Hematopoietic multipotent progenitor cell treated with erythropoietin and hydrocortisone succinate and interleukin-3 and kit ligand, for 4 days (in vitro differentiated cells): ENCODE data around the gene PIN1.
A peak's percentile ranks its signal among the peaks of the same experiment; 100 is the strongest.
"Not testable (repeated sequence)": the region's sequence is repeated elsewhere in the genome, so short reads cannot be mapped to it uniquely, and the experiment has no call there.

ENCODE experiments used
- DNase-seq: peaks from one replicate; pipeline ENCODE4 v3.0.0-alpha.2; 2015

The PIN1 gene

DNA sequence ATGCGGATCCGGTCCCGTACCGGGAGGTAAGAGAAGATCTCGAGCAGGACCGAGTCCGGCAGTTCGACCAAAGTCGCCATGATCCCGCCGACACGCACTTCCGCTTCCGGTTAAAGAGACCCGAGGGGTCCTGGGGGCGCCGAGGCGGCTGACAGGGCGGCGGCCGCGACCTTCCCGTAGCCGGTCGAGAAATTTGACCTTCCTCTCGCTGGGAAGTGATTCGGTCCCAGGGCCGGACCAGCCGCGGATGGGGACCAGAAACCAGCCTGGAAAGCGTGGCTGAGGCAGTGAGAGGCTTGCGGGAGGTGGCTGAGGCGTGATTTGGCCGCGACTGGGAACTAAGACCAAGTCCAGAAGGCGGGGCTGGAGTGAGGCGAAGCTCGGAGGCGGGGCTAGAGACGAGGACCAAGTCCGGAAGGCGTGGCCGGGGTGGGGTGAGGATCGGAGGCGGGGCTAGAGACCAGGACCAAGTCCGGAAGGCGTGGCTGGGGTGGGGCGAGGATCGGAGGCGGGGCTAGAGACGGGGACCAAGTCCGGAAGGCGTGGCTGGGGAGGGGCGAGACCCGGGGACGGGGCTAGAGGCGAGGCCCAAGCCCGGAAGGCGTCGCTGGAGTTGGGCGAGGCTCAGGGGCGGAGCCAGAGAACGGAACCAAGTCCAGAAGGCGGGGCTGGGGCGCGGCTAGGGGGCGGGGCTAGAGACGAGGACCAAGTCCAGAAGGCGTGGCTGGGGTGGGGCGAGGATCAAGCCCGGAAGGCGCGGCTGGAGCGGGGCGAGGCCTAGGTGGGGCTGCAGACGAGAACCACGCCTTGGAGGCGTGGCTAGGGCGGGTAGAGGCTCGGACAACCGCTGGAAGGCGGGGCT, 16.2 kb upstream of the PIN1 start, which contains the start of gene FBXL12:
Gene FBXL12 (minus strand): TSS at position 346 of the 862 bp plus-strand sequence. CDS start 266 bp downstream, at position 80.
- peak; percentile 100 for DNase-seq

DNA sequence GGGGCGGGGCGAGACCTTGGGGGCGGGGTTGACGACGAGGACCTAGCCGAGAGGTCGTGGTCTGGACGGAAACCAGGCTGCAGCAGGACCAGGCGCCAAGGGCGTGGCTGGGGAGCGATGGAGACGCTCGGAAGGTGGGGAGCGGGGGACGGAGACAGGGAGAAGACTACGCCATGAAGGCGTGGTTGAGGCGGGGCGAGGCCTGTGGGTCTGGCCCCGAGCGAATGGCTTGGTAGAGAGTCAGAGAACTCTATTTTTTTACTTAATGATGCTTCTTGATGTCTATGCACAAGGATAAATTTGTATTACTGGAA, 15.6 kb upstream of the PIN1 start:
- DNase-seq = no peak

DNA sequence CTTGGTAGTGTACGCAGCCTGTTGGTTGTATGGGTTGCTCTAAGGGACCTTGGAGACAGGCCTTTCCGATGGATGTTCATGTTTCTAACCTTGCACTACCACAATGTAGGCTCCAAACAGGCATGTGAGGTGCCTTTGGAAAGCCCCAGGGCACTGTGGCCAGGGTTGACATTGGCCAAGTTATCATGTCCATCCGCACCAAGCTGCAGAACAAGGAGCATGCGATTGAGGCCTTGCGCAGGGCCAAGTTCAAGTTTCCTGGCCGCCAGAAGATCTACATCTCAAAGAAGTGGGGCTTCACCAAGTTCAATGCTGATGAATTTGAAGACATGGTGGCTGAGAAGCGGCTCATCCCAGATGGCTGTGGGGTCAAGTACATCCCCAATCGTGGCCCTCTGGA, 15.1 kb upstream of the PIN1 start:
- DNase-seq = not testable (repeated sequence)

DNA sequence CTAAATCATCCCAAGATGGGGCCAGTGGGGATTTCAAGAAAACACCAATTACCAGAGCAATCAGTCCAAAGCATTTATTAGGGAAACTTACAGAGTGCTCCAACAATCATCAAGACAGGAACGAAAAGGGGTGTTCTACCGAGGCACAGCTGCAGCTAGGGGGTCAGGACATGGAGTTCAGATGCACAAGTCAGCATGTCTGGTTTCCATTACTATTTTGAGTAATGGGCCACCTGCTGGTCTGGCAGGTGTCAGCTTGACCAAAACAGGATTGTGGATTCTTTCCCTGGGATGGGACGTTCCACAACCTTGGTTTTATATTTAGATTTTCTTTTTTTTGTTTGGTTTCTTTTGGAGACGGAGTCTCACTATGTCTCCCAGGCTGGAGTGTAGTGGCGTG, 11.3 kb upstream of the PIN1 start:
- DNase-seq = no peak

DNA sequence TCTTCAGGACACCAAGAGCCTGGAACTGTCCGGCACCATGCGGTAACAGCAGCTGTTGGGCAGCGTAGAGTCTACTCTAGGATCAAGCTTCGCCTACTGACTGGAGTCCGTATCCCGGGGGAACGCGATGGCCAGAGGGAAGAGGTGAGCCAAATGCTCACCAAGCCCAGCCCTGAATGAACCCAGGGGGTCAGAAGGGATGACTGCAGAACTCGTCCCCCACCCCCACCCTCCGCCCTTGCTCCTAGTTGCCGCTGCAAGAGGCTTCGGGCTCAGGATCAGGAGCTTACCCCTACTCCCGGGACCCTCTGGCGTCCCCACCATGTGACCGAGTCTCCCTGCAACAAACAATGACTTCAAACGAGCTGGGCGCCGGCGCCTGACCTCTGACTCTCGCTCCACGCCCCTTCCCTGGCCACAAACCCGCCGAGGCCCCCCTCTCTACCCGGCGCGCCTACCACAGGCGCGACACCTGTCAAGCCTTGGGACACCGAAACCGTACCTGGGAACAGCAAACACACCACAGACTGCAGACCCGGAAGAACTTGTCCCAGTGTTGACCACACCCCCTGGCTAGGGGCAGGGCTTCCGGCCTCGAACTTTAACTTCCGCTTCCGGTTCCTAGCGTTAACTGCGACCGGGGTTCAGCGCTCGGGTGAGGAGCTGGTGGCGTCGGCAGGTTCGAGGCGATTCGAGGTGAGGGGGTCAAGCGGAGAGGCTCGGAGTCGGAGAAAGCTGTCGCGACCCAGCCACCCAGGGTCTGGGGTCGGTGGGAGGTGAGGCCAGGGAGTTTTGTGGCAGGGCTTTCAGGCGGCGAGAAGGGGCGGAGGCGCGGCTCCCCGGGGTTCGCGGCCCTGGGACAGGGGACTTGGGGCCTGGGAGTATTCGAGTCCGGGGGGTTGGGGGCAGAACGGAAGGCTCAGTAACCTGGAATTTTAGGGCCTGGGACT, 7.6 kb upstream of the PIN1 start, which contains the start of gene UBL5:
Gene UBL5 (plus strand): TSS at position 630 of the 950 bp plus-strand sequence. CDS start 420 bp downstream, outside the sequence.
- peak; percentile 97 for DNase-seq

DNA sequence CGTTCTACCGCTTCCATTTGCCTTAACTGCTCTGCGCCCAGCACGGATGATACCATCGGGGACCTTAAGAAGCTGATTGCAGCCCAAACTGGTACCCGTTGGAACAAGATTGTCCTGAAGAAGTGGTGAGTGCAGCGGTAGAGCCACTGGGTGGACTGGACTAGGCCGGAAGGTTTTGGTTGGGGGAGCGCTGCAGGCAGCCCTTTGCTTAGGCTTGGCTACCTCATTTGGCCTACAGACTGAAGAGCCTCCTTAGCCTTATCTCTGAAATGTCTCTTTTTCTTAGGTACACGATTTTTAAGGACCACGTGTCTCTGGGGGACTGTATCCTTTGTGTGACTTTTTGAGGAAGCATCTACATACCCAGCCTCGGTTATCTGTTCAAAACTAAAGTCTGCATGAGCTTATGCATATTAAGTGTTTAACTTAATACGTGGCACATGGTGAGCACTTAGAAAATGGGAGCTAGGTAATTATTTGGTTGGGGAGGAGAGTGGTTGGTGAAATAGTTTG, 6.5 kb upstream of the PIN1 start:
- peak; percentile 34 for DNase-seq

DNA sequence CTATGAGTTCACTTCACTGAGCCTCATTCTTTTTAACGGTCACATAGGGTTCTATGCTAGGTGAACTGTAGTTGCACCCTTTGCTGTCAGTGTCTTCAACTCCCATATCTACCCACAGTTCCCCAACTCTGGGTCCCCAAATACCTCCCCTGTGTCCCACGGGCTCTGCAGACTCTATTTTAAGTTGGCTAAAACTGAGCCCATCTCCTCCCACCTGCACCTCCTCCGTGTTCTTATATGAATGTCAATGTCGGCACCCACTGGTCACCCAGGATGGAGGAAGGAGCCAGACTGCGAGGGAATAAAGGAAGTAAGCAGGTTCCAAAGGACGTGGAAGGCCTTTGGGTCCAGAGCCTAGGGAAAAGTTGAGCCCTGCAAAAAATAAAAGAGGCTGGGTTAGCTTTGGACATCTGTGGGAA, 802 bp upstream of the PIN1 start:
- no peak for DNase-seq

DNA sequence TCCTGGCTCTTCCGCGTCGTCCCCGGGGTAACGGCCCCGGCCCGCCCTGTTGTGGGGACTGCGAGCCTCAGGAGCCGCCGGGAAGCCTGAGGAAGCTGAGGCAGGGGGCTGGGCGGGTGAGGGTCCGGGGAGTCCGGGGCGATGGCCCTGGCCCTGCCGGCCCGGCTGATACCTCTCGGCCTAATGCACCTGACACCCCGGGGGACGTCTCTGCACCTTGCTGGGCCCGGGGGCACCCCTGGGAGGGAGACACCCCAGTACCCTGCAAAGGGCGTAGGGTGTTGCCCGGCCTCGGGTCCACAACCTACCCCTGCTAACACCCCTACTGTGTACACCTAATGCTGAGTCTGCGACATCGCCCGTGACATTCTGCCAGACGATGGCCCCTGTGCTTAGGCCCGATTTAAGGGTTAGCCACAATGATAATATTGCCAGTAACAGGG, 410 bp downstream of the PIN1 start:
- DNase-seq = no peak

DNA sequence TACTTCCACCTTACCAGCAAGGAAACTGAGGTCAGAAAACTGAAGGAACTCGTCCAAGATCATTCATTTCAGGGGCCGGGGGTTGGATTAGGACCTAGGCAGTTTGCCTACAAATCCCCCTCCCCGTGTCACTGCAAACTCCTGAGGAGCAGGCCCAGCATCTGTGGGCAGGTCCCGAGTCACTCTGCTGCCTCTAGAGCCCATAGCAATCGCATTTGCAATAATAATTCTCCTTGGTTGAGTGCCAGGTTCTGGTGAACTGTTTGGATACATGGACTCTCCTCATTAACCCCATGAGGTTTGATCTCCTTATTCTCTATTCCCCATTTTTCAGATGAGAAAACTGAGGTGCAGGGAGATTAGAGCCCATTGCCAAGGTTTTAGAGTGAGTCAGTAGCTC, 903 bp downstream of the PIN1 start:
- DNase-seq = peak; percentile 71

DNA sequence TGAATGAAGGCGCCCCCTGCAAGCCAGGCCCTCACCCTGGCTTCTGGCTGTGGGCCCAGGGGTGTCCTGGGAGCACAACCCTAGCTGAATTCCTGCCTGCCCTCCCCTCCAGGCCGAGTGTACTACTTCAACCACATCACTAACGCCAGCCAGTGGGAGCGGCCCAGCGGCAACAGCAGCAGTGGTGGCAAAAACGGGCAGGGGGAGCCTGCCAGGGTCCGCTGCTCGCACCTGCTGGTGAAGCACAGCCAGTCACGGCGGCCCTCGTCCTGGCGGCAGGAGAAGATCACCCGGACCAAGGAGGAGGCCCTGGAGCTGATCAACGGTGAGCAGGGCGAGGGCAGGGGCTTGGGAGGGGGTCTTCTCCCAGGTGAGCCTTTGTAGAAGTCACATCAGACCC, 3.2 kb downstream of the PIN1 start:
- DNase-seq = no peak

DNA sequence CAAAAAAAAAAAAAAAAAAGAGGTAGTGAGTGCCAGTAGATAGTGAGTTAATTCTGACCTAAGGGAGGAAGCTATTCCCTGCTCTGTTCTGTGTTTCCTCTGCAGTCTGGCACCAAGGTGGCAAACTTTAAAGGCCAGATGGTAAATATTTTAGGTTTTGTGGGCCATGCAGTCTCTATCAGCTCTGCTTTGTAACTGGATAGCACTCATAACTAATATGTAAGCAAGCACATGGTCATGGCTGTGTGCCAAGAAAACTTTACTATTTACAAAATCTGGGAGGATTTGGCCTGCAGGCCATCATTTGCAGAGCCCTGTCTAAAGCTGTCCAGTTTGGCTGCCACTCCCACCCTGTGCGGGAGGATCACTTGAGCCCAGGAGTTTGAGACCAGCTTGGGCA, 4.3 kb downstream of the PIN1 start:
- DNase-seq = no peak

DNA sequence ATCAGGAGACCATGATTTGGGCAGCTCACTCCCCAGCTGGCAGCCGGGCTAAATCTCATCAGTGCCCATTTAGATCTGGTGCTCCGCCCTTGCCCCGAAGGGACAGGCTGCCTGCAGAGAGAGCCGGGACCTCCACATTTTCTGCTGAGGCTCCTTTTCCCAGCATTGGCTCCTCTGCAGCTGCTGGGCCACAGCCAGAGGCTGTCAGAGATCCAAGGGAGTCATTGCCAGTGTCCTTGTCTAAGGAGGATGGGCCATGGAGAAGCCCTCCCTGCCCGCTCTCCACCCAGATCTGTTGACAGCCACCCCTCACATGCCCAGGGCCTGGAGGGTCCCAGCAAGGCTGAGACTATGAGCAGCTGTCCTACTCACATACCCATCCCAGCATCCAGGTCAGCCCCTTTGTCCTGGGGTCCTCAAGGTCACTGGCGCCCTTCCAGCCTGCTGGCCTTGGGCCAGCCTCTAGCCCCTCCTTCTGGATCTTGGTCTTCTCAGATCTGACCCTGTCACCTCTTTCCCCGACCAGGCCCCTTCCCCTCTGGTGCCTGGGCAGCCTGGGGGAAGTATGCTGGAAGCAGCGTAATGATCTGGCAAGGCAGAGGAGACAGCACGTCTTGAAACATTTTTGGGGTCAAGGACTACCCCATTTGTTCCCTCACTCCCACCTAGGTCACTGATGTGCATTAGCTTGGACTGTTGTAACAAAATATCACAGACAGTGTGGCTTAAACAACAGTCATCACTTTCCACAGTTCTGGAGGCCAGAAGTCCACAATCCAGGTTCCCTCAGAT, 7.9 kb downstream of the PIN1 start:
- no peak for DNase-seq

DNA sequence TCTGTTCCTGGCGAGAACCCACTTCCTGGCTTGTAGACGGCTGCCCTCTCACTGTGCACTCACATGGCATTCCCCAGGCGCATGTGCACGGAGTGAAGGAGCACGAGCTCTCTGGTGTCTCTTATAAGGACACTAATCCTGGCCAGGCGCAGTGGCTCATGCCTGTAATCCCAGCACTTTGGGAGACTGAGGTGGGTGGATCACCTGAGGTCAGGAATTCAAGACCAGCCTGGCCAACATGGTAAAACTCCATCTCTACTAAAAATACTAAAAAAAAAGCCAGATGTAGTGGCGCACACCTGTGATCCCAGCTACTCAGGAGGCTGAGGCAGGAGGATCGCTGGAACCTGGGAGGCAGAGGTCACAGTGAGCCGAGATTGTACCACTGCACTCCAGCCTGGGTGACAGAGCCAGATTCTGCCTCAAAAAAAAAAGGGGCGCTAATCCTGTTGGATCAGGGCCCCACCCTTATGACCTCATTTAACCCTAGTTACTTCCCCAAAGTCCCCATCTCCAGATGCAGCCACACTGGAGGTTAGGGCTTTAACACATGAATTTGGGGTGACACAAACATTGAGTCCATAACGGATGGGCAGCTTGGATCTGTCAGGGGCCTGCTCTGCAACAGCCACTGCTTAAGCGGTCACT, 8.6 kb downstream of the PIN1 start:
- not testable (repeated sequence) for DNase-seq

DNA sequence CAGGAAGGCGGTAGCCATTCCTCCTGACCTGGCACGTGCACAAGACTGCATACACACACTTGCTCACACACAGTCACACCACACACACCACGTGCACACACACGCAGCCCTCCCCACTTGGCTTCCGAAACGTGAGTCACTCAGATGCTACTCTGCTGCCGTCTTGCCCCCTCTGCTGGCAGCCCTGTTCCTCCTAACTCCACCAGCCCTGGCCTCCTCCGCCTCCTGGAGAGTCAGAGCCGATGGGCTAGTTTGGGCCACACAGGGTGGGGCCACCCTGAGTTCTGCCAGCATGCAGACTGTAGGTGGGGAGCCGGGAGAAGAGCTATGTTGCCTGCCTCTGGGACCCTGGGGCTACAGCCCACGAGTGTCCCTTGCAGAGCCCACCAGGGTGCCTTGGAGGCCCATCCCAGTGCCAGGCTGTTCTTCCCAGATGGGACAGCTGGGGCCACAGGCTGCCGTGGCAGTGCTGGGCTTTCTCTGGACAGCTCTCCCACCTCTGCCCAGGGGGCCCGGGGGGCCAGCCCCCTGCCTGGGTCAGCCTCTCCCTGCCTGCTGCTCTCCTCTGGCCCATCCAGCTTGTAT, 12.1 kb downstream of the PIN1 start:
- DNase-seq = peak; percentile 71

DNA sequence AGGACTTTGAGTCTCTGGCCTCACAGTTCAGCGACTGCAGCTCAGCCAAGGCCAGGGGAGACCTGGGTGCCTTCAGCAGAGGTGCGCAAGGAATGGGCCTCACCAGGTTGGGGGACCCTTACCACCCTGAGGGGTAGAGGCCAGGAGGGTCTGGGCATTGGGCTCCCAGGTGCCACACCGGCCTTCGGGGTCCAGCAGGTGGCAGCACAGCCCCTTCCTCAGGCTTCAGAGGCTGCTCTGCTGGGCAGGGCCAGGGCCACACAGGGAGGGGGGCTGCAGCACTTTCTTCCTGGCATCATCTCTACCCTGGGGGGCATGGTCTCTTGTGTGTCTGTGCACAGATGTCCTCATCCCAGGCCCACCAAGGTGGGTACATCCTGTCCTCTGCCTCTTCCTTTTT, 12.9 kb downstream of the PIN1 start:
- DNase-seq = peak; percentile 28

DNA sequence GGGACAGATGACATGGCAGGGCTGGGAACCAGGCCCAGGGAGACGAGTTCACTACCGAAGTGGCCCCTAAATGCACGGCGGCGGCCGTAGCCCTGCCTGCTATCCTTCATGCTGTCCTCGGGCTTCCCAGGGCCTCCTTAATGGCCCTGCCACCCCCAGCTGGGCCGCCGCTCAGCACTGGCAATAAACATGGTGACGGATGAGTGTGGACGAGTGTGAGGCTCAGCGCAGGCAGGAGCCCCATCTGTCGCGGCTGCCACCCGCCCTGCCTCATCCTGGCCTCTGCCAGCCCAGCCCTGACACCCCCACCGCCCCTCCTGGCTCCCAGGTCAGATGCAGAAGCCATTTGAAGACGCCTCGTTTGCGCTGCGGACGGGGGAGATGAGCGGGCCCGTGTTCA, 13.6 kb downstream of the PIN1 start:
- DNase-seq = no peak

DNA sequence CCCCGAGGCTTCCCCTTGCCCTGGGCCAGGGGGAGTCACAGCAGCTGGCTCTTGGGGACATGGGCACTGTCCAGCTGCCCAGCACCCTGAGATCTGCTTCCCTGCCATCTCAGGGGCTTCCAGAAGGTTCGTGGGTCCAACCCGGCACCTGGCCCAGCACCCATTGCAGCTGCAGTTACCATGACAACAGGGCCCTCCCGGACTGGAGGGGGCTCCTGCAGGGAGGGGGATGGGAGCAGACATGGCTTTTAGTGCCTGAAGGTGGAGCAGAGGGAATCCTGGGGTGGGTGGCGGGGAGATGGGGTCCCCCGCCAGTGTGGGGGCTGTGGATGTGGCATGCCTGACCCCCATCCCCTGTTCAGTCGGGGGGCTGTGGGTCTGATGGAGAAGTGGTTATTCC, 14.7 kb downstream of the PIN1 start:
- DNase-seq = no peak

DNA sequence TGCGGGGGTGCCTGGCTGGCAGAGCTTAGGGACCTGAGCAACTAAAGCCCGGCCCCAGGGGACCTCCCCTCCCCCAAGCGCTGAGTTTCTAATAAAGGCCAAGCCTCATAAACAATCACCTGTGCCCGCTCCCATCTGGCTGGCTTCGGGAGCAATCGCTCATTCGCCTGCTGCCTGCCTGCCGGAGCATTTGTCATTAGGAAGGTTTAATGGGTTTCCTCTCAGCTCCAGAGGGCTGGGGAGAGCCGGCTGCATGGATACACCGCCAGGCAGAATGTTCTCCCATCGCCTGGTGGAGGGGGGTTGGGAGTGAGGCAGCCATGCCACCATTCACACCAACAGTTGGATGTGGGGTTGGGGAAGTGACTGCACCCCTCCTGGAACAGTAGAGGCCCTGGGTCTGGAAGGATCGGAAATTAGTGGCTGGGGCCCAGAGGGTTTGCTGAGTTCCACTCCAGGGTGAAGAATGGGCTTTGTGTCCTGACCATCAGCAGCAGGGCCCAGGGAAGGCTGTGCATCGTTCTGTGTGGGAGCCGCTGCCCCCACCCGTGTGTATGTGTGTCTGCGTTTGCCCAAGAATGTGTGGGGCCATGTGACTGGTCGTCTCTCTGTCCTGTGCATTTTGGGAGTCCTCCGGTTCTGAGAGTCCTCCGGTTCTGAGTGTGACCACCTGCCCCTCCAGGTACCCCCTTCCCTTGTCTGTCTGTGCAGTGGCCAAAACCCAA, 15.3 kb downstream of the PIN1 start:
- DNase-seq = no peak

DNA sequence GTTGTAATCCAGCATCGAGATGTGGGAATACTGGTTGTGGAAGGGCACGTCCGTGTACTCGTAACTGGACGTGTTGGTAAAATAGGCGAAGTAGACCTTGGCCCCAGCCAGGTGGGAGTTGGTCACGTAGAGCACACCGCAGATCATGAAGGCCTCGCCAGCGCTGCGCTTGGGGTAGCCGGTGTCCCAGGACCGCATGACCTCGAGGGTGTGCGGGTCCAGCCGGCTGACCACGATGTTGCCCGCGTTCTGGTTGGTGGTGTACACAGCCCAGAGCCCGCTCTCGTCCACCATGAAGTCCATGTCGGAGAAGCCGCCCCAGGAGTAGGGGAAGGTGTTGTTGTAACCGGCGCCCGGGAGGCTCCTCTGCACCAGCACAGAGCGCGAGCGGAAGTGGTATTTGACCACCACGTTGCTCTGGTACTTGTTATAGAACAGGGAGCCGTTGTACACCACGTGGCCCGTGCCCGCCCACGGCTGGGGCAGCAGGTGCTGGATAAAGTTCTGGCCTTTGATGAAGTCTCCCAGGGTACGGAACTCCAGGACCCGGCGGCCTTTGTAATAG, 19.2 kb downstream of the PIN1 start:
- DNase-seq = no peak

DNA sequence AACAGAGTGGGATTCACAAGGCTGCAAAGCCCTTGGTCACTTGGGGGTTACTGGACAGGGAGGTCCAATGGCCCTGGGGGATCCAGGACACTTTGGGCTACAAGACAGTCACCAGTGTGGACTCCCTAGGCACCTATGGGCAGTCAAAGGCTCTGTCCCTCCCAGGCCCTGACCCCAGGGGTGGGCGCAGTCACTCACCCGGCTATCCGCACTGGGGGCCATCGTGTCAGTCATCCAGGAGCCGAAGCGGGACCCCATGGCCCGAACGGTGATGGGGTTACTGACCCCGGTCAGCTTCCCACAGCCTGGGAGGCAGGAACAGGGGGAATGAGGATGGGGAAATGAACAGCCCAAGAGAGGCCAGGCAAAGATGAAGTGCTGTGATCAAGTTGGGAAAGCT, 21.5 kb downstream of the PIN1 start:
- no peak for DNase-seq
